ENCODE data around the gene THAP10. TPM values are rescaled to one million over a fixed set of nuclear protein-coding genes. Genes with fewer than 3 reads are reported as not detected.

THAP10 gene
- total and polyA plus RNA-seq, 3 experiments from 2014 or later, result 0.18 to 0.20 TPM; not detected in 1

GRCh38 chr15:70902107-70902506 is 9.9 kb upstream of the THAP10 start:
- Histone ChIP-seq H3K27ac (ENCODE audit: low read depth, low read length) (no peak overlapping the region), H3K4me1 (ENCODE audit: insufficient read depth, low read length) (no peaks in the 10 kb centered on the region), H3K4me3 (ENCODE audit: low read length) (no peak overlapping the region), H3K27me3 (ENCODE audit: insufficient read depth, low read length, poor library complexity, severe bottlenecking) (no peaks in the 10 kb centered on the region), H3K9me3 (ENCODE audit: low read length) (no peaks in the 10 kb centered on the region), H3K36me3 (ENCODE audit: insufficient read depth, low read length) (no peaks in the 10 kb centered on the region)
- Mint-ChIP-seq H3K36me3 (peaks cover 0 to 5% (median 2%) of the 10 kb centered on the region in 3 donors), H3K4me3 (no peak overlapping the region), H3K9me3 (peaks cover 0 to 4% (median 0%) of the 10 kb centered on the region in 5 donors), H3K27ac (no peak overlapping the region), H3K27me3 (peaks cover 8 to 58% of the 10 kb centered on the region in 2 donors), H3K4me1 (no peaks in the 10 kb centered on the region)
- ChIA-PET CTCF (no interaction called here), POLR2A (no interaction called here)
- DNase-seq, result no peak

GRCh38 chr15:70892912-70893560 is 803 bp upstream of the THAP10 start:
- H3K36me3 Mint-ChIP-seq, result no peaks in the 10 kb centered on the region
- no peak for DNase-seq
- peaks cover 0 to 2% (median 0%) of the 10 kb centered on the region in 5 donors for H3K9me3 Mint-ChIP-seq
- ChIA-PET POLR2A (no interaction called here), CTCF (no interaction called here)
- peak overlapping the region in 5 of 8 donors; percentile 3 to 80 (median 27) for H3K27ac Mint-ChIP-seq
- Histone ChIP-seq H3K9me3 (ENCODE audit: low read length) (no peaks in the 10 kb centered on the region), H3K27ac (ENCODE audit: low read depth, low read length) (no peak overlapping the region), H3K4me1 (ENCODE audit: insufficient read depth, low read length) (peaks cover 17% of the 10 kb centered on the region), H3K36me3 (ENCODE audit: insufficient read depth, low read length) (no peaks in the 10 kb centered on the region), H3K4me3 (ENCODE audit: low read length) (peak overlapping the region; percentile 40), H3K27me3 (ENCODE audit: insufficient read depth, low read length, poor library complexity, severe bottlenecking) (peaks cover 16% of the 10 kb centered on the region)
- H3K4me3 Mint-ChIP-seq, result peak overlapping the region; percentile 58 to 91 (median 80)
- peaks cover 27 to 78% of the 10 kb centered on the region in 2 donors for H3K27me3 Mint-ChIP-seq
- H3K4me1 Mint-ChIP-seq, result peaks cover 10 to 20% (median 17%) of the 10 kb centered on the region in 3 donors

- H3K4me1 ChIP-seq (ENCODE audit: insufficient read depth, low read length), result no peaks in the 10 kb centered on the region
- DNase-seq, result no peak
- Mint-ChIP-seq H3K9me3 (no peaks in the 10 kb centered on the region), H3K4me1 (no peaks in the 10 kb centered on the region), H3K27ac (no peak overlapping the region), H3K4me3 (no peak overlapping the region), H3K36me3 (no peaks in the 10 kb centered on the region), H3K27me3 (peaks cover 4 to 61% of the 10 kb centered on the region in 2 donors)
- POLR2A ChIA-PET, result no interaction called here
- H3K27me3 ChIP-seq (ENCODE audit: insufficient read depth, low read length, poor library complexity, severe bottlenecking), result no peaks in the 10 kb centered on the region
- no peak overlapping the region for H3K4me3 ChIP-seq (ENCODE audit: low read length)
- H3K9me3 ChIP-seq (ENCODE audit: low read length), result no peaks in the 10 kb centered on the region
- no peaks in the 10 kb centered on the region for H3K36me3 ChIP-seq (ENCODE audit: insufficient read depth, low read length)
- H3K27ac ChIP-seq (ENCODE audit: low read depth, low read length), result no peak overlapping the region
- CTCF ChIA-PET, result no interaction called here
Measured at GRCh38 chr15:70882361-70882760, 9.9 kb downstream of the THAP10 start.

GRCh38 chr15:70880781-70881180 is 11.5 kb downstream of the THAP10 start:
- ChIA-PET POLR2A (no interaction called here), CTCF (no interaction called here)
- no peaks in the 10 kb centered on the region for H3K36me3 ChIP-seq (ENCODE audit: insufficient read depth, low read length)
- H3K4me3 ChIP-seq (ENCODE audit: low read length), result no peak overlapping the region
- no peaks in the 10 kb centered on the region for H3K36me3 Mint-ChIP-seq
- peaks cover 8 to 67% of the 10 kb centered on the region in 2 donors for H3K27me3 Mint-ChIP-seq
- H3K4me3 Mint-ChIP-seq, result no peak overlapping the region
- no peak overlapping the region for H3K27ac Mint-ChIP-seq
- no peaks in the 10 kb centered on the region for H3K4me1 ChIP-seq (ENCODE audit: insufficient read depth, low read length)
- DNase-seq, result no peak
- H3K9me3 ChIP-seq (ENCODE audit: low read length), result no peaks in the 10 kb centered on the region
- no peaks in the 10 kb centered on the region for H3K4me1 Mint-ChIP-seq
- no peaks in the 10 kb centered on the region for H3K27me3 ChIP-seq (ENCODE audit: insufficient read depth, low read length, poor library complexity, severe bottlenecking)
- no peak overlapping the region for H3K27ac ChIP-seq (ENCODE audit: low read depth, low read length)
- H3K9me3 Mint-ChIP-seq, result no peaks in the 10 kb centered on the region

GRCh38 chr15:70879401-70879800 is 12.8 kb downstream of the THAP10 start:
- no peak overlapping the region for H3K27ac ChIP-seq (ENCODE audit: low read depth, low read length)
- ChIA-PET POLR2A (no interaction called here), CTCF (no interaction called here)
- H3K27me3 Mint-ChIP-seq, result peaks cover 9 to 65% of the 10 kb centered on the region in 2 donors
- no peaks in the 10 kb centered on the region for H3K9me3 Mint-ChIP-seq
- no peaks in the 10 kb centered on the region for H3K4me1 Mint-ChIP-seq
- no peak for DNase-seq
- no peak overlapping the region for H3K4me3 Mint-ChIP-seq
- no peak overlapping the region for H3K27ac Mint-ChIP-seq
- H3K36me3 ChIP-seq (ENCODE audit: insufficient read depth, low read length), result no peaks in the 10 kb centered on the region
- no peaks in the 10 kb centered on the region for H3K36me3 Mint-ChIP-seq
- H3K27me3 ChIP-seq (ENCODE audit: insufficient read depth, low read length, poor library complexity, severe bottlenecking), result no peaks in the 10 kb centered on the region
- H3K4me3 ChIP-seq (ENCODE audit: low read length), result no peak overlapping the region
- no peaks in the 10 kb centered on the region for H3K4me1 ChIP-seq (ENCODE audit: insufficient read depth, low read length)
- no peaks in the 10 kb centered on the region for H3K9me3 ChIP-seq (ENCODE audit: low read length)

GRCh38 chr15:70876683-70877082 is 15.6 kb downstream of the THAP10 start:
- no peak overlapping the region for H3K27ac ChIP-seq (ENCODE audit: low read depth, low read length)
- H3K27me3 ChIP-seq (ENCODE audit: insufficient read depth, low read length, poor library complexity, severe bottlenecking), result no peaks in the 10 kb centered on the region
- no peak for DNase-seq
- H3K4me3 ChIP-seq (ENCODE audit: low read length), result no peak overlapping the region
- Mint-ChIP-seq H3K4me1 (no peaks in the 10 kb centered on the region), H3K27ac (no peak overlapping the region), H3K9me3 (peaks cover 0 to 3% (median 2%) of the 10 kb centered on the region in 5 donors), H3K36me3 (no peaks in the 10 kb centered on the region), H3K27me3 (peaks cover 21 to 60% of the 10 kb centered on the region in 2 donors), H3K4me3 (no peak overlapping the region)
- no peaks in the 10 kb centered on the region for H3K9me3 ChIP-seq (ENCODE audit: low read length)
- no peaks in the 10 kb centered on the region for H3K36me3 ChIP-seq (ENCODE audit: insufficient read depth, low read length)
- H3K4me1 ChIP-seq (ENCODE audit: insufficient read depth, low read length), result no peaks in the 10 kb centered on the region
- ChIA-PET POLR2A (no interaction called here), CTCF (no interaction called here)

- Mint-ChIP-seq H3K27me3 (peaks cover 21 to 60% of the 10 kb centered on the region in 2 donors), H3K4me3 (no peak overlapping the region), H3K4me1 (no peaks in the 10 kb centered on the region), H3K27ac (no peak overlapping the region), H3K9me3 (peaks cover 0 to 3% (median 2%) of the 10 kb centered on the region in 5 donors), H3K36me3 (no peaks in the 10 kb centered on the region)
- H3K9me3 ChIP-seq (ENCODE audit: low read length), result no peaks in the 10 kb centered on the region
- ChIA-PET POLR2A (no interaction called here), CTCF (no interaction called here)
- no peak for DNase-seq
- H3K36me3 ChIP-seq (ENCODE audit: insufficient read depth, low read length), result no peaks in the 10 kb centered on the region
- H3K4me3 ChIP-seq (ENCODE audit: low read length), result no peak overlapping the region
- no peak overlapping the region for H3K27ac ChIP-seq (ENCODE audit: low read depth, low read length)
- H3K27me3 ChIP-seq (ENCODE audit: insufficient read depth, low read length, poor library complexity, severe bottlenecking), result no peaks in the 10 kb centered on the region
- H3K4me1 ChIP-seq (ENCODE audit: insufficient read depth, low read length), result no peaks in the 10 kb centered on the region
Measured at GRCh38 chr15:70876011-70876410, 16.2 kb downstream of the THAP10 start.

- no peaks in the 10 kb centered on the region for H3K4me1 ChIP-seq (ENCODE audit: insufficient read depth, low read length)
- Mint-ChIP-seq H3K4me3 (no peak overlapping the region), H3K36me3 (no peaks in the 10 kb centered on the region), H3K9me3 (peaks cover 0 to 3% (median 2%) of the 10 kb centered on the region in 5 donors), H3K27me3 (peaks cover 21 to 54% of the 10 kb centered on the region in 2 donors), H3K4me1 (no peaks in the 10 kb centered on the region), H3K27ac (no peak overlapping the region)
- no peak overlapping the region for H3K4me3 ChIP-seq (ENCODE audit: low read length)
- no peaks in the 10 kb centered on the region for H3K27me3 ChIP-seq (ENCODE audit: insufficient read depth, low read length, poor library complexity, severe bottlenecking)
- ChIA-PET CTCF (interaction anchor here (0.6 kb wide), 1 partner anchor 20 kb away, joined by 3 read pairs; no protein-coding TSS in a partner anchor), POLR2A (no interaction called here)
- H3K9me3 ChIP-seq (ENCODE audit: low read length), result no peaks in the 10 kb centered on the region
- H3K27ac ChIP-seq (ENCODE audit: low read depth, low read length), result no peak overlapping the region
- no peak for DNase-seq
- H3K36me3 ChIP-seq (ENCODE audit: insufficient read depth, low read length), result no peaks in the 10 kb centered on the region
Measured at GRCh38 chr15:70875001-70875782, 17.0 kb downstream of the THAP10 start.
